ENCODE measurements around the gene MEI4. TPM values are rescaled to one million over a fixed set of nuclear protein-coding genes. Genes with fewer than 3 reads are reported as not detected.
"Not testable (repeated sequence)": the region's sequence is repeated elsewhere in the genome, so short reads cannot be mapped to it uniquely, and the experiment has no call there.

Gene MEI4
- total and polyA plus RNA-seq, 2 of the 13 experiments (the other 11 are each of a cell fraction or from before 2014, with no cell fraction given): not detected

- H3K9me3 ChIP-seq (ENCODE audit: low read length): no peaks in the 10 kb centered on the region
- no peak overlapping the region for H3K27ac ChIP-seq (ENCODE audit: extremely low read length, insufficient read depth, low read length)
- ChIA-PET CTCF (ENCODE audit: low intra/inter-chr PET ratio, low total read pairs) (no interaction called here), POLR2A (no interaction called here)
- H4K20me1 ChIP-seq (ENCODE audit: insufficient read depth, low read length): no peaks in the 10 kb centered on the region
- H3K9ac ChIP-seq (ENCODE audit: insufficient read depth, low read depth, low read length): no peak overlapping the region
- H3K79me2 ChIP-seq (ENCODE audit: insufficient read depth, low read length): no peaks in the 10 kb centered on the region
- no peaks in the 10 kb centered on the region for H3K27me3 ChIP-seq (ENCODE audit: control insufficient read depth in 1 of 2, insufficient read depth in 2 of 2, low read length in 2 of 2)
- in situ Hi-C loops (cut with HindIII; ENCODE audit: extremely low pct_ligation_motif_present, low pct_unique_long_range_greater_than_20kb): no loop called here
- H3K4me3 ChIP-seq (replicated peaks in 1 of 3; ENCODE audit: insufficient read depth in 1 of 3, low read depth in 2 of 3, low read length in 3 of 3): no peak overlapping the region
- DNase-seq (ENCODE audit: low spot score): no peak
- intact Hi-C loops (cut with micrococcal nuclease; ENCODE audit: unreplicated experiment): no loop called here
- no peak for FAIRE-seq
- TF ChIP-seq REPIN1 (CRISPR knock-in tag; IDR thresholded peaks at IDR 0.05; ENCODE audit: borderline replicate concordance, low read depth) (no peak), MAFK (conservative IDR thresholded peaks at IDR 0.05 in 1 of 2, IDR thresholded peaks at IDR 0.05 in 1 of 2; ENCODE audit: low read length in 2 of 2) (peak; percentile 34 to 71), MEIS1 (CRISPR knock-in tag; IDR thresholded peaks at IDR 0.05; ENCODE audit: borderline replicate concordance) (no peak), MAFF (IDR thresholded peaks at IDR 0.05; ENCODE audit: low read depth, low read length) (peak; percentile 58)
- no peak for ATAC-seq
- no peaks in the 10 kb centered on the region for H3K36me3 ChIP-seq (replicated peaks in 1 of 2; ENCODE audit: control insufficient read depth in 1 of 2, insufficient read depth in 2 of 2, low read length in 2 of 2)
- no TSS peak for BruUV-seq (replicated peaks)
- H3K4me1 ChIP-seq (ENCODE audit: insufficient read depth, low read length): peaks cover 7% of the 10 kb centered on the region; the same call in 1 of the 2 replicates
- no peak overlapping the region for H2AFZ ChIP-seq (ENCODE audit: low read length)
- no peak overlapping the region for H3K4me2 ChIP-seq (ENCODE audit: low read depth, low read length)
These were observed 176.9 kb downstream of the MEI4 start for GRCh38 chr6:77829736-77830135.

- FAIRE-seq; H3K27ac ChIP-seq (ENCODE audit: extremely low read length, insufficient read depth, low read length); H3K79me2 ChIP-seq (ENCODE audit: insufficient read depth, low read length); H2AFZ ChIP-seq (ENCODE audit: low read length); H3K9me3 ChIP-seq (ENCODE audit: low read length); CTCF ChIA-PET (ENCODE audit: low intra/inter-chr PET ratio, low total read pairs); ATAC-seq; H3K4me3 ChIP-seq (replicated peaks in 1 of 3; ENCODE audit: insufficient read depth in 1 of 3, low read depth in 2 of 3, low read length in 3 of 3); H4K20me1 ChIP-seq (ENCODE audit: insufficient read depth, low read length); DNase-seq (ENCODE audit: low spot score); H3K36me3 ChIP-seq (replicated peaks in 1 of 2; ENCODE audit: control insufficient read depth in 1 of 2, insufficient read depth in 2 of 2, low read length in 2 of 2); POLR2A ChIA-PET; BruUV-seq (replicated peaks); in situ Hi-C loops (cut with HindIII; ENCODE audit: extremely low pct_ligation_motif_present, low pct_unique_long_range_greater_than_20kb); H3K4me2 ChIP-seq (ENCODE audit: low read depth, low read length); H3K27me3 ChIP-seq (ENCODE audit: control insufficient read depth in 1 of 2, insufficient read depth in 2 of 2, low read length in 2 of 2); H3K9ac ChIP-seq (ENCODE audit: insufficient read depth, low read depth, low read length): not testable (repeated sequence)
- intact Hi-C loops (cut with micrococcal nuclease; ENCODE audit: unreplicated experiment): loop anchor here (1.0 kb wide), 1 partner anchor 46 kb away; no protein-coding TSS in a partner anchor
- H3K4me1 ChIP-seq (ENCODE audit: insufficient read depth, low read length): peaks cover 44% of the 10 kb centered on the region
- WGBS (ENCODE audit: low lambda C conversion rate): 100% methylated on average over 2 of the region's 2 CpGs
- TF ChIP-seq ZMYM4 (CRISPR knock-in tag; IDR thresholded peaks at IDR 0.05) (peak; percentile 48; the same call in 1 of the 2 replicates), CHD4 (IDR thresholded peaks at IDR 0.05; ENCODE audit: borderline replicate concordance, low read length) (0 out of 2 replicates have a peak, but pooled peaks have one; percentile 70), HDAC2 (CRISPR knock-in tag; IDR thresholded peaks at IDR 0.05) (0 out of 2 replicates have a peak, but pooled peaks have one; percentile 20), RCOR2 (CRISPR knock-in tag; IDR thresholded peaks at IDR 0.05) (peak; percentile 68), ZNF260 (CRISPR knock-in tag; IDR thresholded peaks at IDR 0.05; ENCODE audit: borderline replicate concordance, low read depth) (peak; percentile 89; the same call in 1 of the 2 replicates), ZMYM3 (CRISPR knock-in tag; IDR thresholded peaks at IDR 0.05) (peak; percentile 88), POGZ (CRISPR knock-in tag; IDR thresholded peaks at IDR 0.05) (peak; percentile 74), KDM1A (CRISPR knock-in tag; IDR thresholded peaks at IDR 0.05) (peak; percentile 61; the same call in 1 of the 2 replicates), ZMYM2 (CRISPR knock-in tag; IDR thresholded peaks at IDR 0.05) (0 out of 2 replicates have a peak, but pooled peaks have one; percentile 24)
These were observed 180.9 kb downstream of the MEI4 start for GRCh38 chr6:77833749-77834148.

Data from HepG2 (cell line).